Measurements from ENCODE around the gene PIEZO1. TPM values are rescaled to one million over a fixed set of nuclear protein-coding genes. Genes with fewer than 3 reads are reported as not detected.

The PIEZO1 gene
- total and polyA plus RNA-seq, 9 of the 15 experiments (the other 6 are each of a cell fraction or from before 2014, with no cell fraction given) = 3.6 to 432 (median 131) TPM

DNA sequence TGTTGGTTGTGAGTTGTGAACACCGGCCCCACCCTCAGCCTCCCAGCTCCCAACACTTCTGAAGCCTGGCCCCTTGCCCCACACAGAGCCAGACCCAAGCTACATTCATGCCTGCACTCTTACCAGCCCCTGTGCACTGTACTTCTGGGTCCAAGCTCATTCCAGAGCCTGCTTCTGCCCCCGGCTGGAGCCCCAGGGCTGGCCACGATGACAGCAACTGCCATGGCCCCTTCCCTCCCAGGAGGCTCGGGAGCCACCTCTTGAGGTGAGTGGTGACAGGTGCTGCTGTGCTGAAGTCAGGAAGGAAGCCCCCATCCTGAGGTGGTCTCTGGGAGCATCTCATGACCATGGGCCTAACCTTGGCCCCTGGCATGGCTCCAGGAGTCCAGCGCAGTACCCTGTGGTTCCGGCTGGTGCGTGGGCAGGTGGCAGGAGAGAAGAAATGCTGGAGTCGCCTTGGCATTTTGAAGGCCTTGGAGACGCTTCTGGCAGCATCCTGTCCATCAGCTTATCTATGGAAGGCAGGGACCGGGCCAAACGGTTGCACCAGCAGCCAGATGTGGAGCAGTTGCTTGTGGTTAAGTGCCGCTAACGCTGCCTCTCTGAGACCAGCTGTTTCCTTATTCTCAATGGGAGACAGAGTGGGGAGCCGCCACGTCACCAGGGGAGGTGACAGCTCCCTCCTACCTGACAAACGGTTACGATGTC lies 14.7 kb upstream of the PIEZO1 start (continued):
- TF ChIP-seq ATF7 (IDR thresholded peaks at IDR 0.05) (peak; percentile 74), CEBPG (CRISPR knock-in tag; IDR thresholded peaks at IDR 0.05) (peak; percentile 91), CEBPG (tag; conservative IDR thresholded peaks at IDR 0.05 in 1 of 2, IDR thresholded peaks at IDR 0.05 in 1 of 2) (peak in 1 of 2 experiments; percentile 38; a peak in 1 of 4 replicates), NBN (IDR thresholded peaks at IDR 0.05; ENCODE audit: low read depth) (0 out of 2 replicates have a peak, but pooled peaks have one; percentile 38), FOXA3 (CRISPR knock-in tag; conservative IDR thresholded peaks at IDR 0.05 in 1 of 2, IDR thresholded peaks at IDR 0.05 in 1 of 2) (peak in 1 of 2 experiments; percentile 64; a peak in 1 of 4 replicates), PHB2 (IDR thresholded peaks at IDR 0.05; ENCODE audit: low read depth) (0 out of 2 replicates have a peak, but pooled peaks have one; percentile 34), CBFA2T3 (IDR thresholded peaks at IDR 0.05) (peak; percentile 97), MYC (IDR thresholded peaks at IDR 0.05; ENCODE audit: low read depth, low read length) (peak; percentile 66; the same call in 1 of the 2 replicates), MYC (CRISPR knock-in tag; IDR thresholded peaks at IDR 0.05; ENCODE audit: borderline replicate concordance, low read depth) (no peak), TCF7 (IDR thresholded peaks at IDR 0.05; ENCODE audit: borderline replicate concordance) (0 out of 2 replicates have a peak, but pooled peaks have one; percentile 23), ESRRA (IDR thresholded peaks at IDR 0.05; ENCODE audit: borderline replicate concordance, low read depth) (peak; percentile 85; the same call in 1 of the 2 replicates), FOXJ2 (tag; IDR thresholded peaks at IDR 0.05) (no peak), SMAD2 (IDR thresholded peaks at IDR 0.05; ENCODE audit: low read depth, low read length) (no peak), TRIM24 (IDR thresholded peaks at IDR 0.05) (peak; percentile 94 to 95), NFE2 (IDR thresholded peaks at IDR 0.05; ENCODE audit: low read depth) (peak; percentile 38; the same call in 1 of the 2 replicates), NFXL1 (CRISPR knock-in tag; IDR thresholded peaks at IDR 0.05) (no peak), ZNF140 (CRISPR knock-in tag; IDR thresholded peaks at IDR 0.05) (no peak), CCNT2 (IDR thresholded peaks at IDR 0.05; ENCODE audit: borderline replicate concordance, extremely low read depth, insufficient read length, low read depth, low read length) (peak; percentile 48), TAF1 (IDR thresholded peaks at IDR 0.05; ENCODE audit: control insufficient read depth, extremely low read depth, insufficient read depth, low read length, severe bottlenecking) (peak; percentile 45), ZNF431 (CRISPR knock-in tag; IDR thresholded peaks at IDR 0.05) (peak; percentile 49; the same call in 1 of the 2 replicates), NR2C1 (IDR thresholded peaks at IDR 0.05) (no peak), NR2C1 (tag; IDR thresholded peaks at IDR 0.05) (0 out of 2 replicates have a peak, but pooled peaks have one; percentile 15), SIN3A (IDR thresholded peaks at IDR 0.05; ENCODE audit: borderline replicate concordance in 2 of 2, control insufficient read depth in 1 of 2, low read depth in 2 of 2, low read length in 2 of 2) (peak; percentile 65 to 88; a peak in 3 of 4 replicates), NFIC (IDR thresholded peaks at IDR 0.05) (peak; percentile 89), SMARCA5 (IDR thresholded peaks at IDR 0.05) (no peak)
- TF ChIP-seq, protein P1, sequence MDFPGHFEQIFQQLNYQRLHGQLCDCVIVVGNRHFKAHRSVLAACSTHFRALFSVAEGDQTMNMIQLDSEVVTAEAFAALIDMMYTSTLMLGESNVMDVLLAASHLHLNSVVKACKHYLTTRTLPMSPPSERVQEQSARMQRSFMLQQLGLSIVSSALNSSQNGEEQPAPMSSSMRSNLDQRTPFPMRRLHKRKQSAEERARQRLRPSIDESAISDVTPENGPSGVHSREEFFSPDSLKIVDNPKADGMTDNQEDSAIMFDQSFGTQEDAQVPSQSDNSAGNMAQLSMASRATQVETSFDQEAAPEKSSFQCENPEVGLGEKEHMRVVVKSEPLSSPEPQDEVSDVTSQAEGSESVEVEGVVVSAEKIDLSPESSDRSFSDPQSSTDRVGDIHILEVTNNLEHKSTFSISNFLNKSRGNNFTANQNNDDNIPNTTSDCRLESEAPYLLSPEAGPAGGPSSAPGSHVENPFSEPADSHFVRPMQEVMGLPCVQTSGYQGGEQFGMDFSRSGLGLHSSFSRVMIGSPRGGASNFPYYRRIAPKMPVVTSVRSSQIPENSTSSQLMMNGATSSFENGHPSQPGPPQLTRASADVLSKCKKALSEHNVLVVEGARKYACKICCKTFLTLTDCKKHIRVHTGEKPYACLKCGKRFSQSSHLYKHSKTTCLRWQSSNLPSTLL (IDR thresholded peaks at IDR 0.05) = no peak
- TF ChIP-seq, protein P2, sequence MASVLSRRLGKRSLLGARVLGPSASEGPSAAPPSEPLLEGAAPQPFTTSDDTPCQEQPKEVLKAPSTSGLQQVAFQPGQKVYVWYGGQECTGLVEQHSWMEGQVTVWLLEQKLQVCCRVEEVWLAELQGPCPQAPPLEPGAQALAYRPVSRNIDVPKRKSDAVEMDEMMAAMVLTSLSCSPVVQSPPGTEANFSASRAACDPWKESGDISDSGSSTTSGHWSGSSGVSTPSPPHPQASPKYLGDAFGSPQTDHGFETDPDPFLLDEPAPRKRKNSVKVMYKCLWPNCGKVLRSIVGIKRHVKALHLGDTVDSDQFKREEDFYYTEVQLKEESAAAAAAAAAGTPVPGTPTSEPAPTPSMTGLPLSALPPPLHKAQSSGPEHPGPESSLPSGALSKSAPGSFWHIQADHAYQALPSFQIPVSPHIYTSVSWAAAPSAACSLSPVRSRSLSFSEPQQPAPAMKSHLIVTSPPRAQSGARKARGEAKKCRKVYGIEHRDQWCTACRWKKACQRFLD (CRISPR knock-in tag; IDR thresholded peaks at IDR 0.05) = peak; percentile 92; the same call in 1 of the 2 replicates
